Stimulated activated CD4-positive, alpha-beta T cell treated with anti-CD3 and anti-CD28 coated beads, Interleukin-1b, Interleukin-23, amount 100 ng/mL, for 4 hours (primary cell): ENCODE data around the gene CCDC86.

Experiments
- DNase-seq, 2 donors: peaks; one replicate each; pipeline ENCODE4 v3.0.0-alpha.2; 2020; ENCODE audit warnings: low read depth in 2 of 2

The CCDC86 gene

GRCh38 chr11:60831501-60832079, 10.3 kb upstream of the CCDC86 start:
- DNase-seq, result no peak

DNA sequence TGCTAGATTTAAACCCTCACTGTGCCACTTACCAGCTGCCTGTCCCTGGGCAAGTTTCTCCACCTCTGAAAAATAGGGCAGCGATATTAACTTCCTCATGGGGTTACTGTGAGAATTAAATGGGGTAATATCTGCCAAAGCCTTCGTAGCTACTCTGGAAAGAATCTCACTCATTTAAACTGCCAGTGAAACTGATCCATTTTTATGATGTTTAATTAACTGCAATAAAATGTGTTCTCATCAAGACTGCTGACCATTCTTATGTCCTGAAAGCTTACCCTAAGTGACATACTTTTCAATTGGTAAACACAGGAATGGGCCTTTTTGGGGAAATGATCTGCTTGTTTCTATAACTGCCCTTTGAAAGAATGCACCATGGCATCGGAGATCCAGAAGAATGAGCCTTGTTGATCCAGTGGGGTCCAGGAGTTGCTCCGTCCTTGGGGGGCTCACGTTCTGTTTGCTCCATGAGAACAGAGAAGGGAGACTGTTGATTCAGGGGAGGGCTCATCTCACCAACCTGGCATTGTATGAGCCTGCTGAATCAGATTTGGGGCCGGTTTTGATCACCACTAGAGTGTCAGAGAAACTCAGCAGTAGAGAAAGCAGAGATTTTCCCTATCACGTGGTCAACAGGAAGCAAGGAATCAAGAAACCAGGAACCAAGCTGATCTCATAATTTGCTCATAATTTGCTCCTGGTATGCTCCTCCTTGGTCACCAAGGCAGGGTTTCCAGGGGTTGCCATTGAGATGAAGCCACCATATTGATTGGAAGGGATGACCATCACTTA, 7.0 kb upstream of the CCDC86 start:
- no peak for DNase-seq

GRCh38 chr11:60835534-60835846, 6.4 kb upstream of the CCDC86 start:
- no peak for DNase-seq

DNA sequence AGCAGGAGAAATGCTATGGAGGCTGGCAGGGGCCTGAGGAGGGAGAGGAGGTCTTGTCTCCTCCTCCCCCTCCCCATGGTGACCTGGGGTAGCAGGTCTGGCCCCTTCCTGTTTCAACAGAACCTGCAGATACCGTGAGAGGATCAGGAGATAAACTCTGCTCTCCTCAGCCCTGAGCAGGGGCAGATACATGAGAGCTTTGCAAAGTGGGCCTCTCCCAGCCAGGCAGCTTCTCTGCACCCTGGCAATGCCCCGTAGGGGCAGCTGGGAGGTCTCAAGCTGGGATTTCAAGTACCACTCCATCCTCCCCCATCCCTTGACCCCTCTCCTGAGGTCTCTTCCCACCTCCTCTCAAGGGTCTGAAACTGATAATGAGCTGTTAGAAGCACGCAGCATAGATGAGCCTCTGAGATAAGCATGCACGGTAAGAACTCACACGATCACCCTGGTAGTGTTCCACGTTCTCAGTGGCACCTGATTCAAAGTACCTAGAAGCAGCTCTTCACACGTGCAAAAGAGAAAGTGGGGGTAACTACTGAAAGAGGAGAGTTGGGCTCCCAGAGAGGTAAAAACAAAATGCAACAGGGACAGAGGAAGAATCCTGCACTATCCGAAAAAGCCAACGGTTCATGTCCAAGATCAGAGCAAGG, 4.9 kb upstream of the CCDC86 start:
- DNase-seq, result no peak

- no peak for DNase-seq
These were observed 3.8 kb upstream of the CCDC86 start for GRCh38 chr11:60838132-60838531.

- DNase-seq, result no peak
These were observed 1.2 kb upstream of the CCDC86 start for GRCh38 chr11:60840470-60841430.

DNA sequence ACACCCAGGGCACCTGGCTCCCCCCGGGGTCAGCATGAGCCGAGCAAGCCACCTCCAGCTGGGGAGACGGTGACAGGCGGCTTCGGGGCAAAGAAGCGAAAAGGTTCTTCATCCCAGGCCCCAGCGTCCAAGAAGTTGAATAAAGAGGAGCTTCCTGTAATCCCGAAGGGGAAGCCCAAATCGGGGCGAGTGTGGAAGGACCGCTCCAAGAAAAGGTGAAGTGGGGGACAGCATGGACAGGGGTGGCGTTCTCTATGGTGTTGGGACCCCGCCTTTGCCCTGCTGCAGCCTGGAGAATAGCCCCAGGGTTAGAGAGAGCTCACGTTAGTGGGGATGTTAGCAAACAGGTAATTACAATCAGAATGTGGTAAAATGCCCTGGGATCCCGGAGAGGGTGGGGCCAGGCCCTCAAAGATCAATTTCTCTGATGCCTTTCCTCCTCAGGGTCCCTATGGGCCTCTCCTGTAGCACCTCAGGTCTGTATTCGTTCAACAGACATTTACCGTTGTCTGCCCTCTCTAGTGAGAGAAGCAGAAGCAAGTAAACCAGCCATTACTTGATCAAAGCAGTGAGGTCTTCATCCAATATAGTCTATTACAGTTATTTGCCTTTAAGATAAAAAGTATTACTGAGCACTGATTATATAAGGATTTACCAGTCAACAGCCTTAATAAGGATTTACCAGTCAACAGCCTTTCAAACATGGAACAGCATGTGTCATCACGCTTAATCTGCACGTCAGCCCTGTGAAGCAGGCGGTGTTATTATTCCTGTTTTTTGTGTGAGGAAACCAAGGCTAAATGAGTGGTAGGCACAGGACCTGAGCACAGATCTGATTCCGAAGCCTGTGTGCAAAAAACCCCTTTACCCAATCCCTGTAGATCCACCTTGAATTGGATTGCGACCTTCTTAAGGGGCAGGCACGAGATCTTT, 1.0 kb downstream of the CCDC86 start:
- no peak for DNase-seq

DNA sequence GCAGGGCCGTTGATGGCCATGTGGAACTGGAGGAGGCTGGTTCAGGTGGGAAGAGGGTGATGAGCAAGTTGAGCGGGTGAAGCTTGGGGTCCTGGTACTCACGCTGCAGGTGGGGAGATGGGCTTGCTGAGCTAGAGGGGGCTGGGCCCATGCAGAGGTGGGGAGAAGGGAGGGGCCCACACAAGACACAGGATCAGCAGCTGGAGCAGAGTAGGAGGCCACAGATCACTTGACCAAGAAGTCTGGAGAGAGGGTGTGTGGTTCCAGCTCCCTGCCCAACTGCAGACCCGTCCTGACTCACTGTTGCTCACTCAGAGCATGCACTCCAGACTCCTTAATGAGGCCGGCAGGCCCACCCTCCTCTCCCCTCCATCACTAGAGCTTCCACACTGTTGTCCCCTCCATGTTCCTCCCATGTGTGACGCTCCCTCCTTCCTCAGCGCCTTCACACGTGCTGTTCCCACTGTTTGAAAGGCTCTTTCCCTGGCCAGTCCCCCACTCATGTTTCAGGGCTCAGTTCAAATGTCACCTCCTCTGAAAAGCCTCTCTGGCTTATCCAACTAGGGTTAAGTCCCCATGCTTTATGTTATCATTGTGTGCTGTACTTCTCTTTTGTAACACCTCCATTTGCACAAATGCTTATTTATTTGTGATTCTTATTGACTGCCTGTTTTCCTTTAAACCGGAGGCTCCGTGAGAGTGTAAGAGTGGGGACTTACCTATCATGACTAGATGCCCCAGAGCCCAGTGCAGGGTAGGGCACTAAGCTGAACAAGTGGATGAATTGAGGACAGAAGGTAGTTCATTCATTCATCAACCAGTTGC, 2.3 kb downstream of the CCDC86 start:
- DNase-seq, result no peak

GRCh38 chr11:60844870-60845221, 2.9 kb downstream of the CCDC86 start:
- DNase-seq, result no peak

- no peak for DNase-seq
These were observed 3.4 kb downstream of the CCDC86 start for GRCh38 chr11:60845338-60845737.

- no peak for DNase-seq
These were observed 5.4 kb downstream of the CCDC86 start for GRCh38 chr11:60847281-60847680.

DNA sequence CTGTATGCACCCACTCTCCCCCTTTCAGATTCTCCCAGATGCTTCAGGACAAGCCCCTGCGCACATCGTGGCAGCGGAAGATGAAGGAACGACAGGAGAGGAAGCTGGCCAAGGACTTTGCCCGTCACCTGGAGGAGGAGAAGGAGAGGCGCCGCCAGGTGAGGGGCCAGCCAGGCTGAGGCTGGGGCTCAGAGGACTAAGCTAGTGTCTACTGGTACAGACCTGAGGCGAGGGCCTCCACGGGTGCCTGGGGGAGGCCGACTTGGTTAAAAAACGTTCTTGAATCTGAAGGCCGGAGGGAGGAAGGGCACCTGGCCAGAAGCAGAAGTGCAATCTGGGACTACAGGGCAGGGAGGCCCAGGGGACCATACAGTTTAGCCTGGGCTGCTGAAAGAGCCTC, 6.0 kb downstream of the CCDC86 start:
- DNase-seq, result no peak

DNA sequence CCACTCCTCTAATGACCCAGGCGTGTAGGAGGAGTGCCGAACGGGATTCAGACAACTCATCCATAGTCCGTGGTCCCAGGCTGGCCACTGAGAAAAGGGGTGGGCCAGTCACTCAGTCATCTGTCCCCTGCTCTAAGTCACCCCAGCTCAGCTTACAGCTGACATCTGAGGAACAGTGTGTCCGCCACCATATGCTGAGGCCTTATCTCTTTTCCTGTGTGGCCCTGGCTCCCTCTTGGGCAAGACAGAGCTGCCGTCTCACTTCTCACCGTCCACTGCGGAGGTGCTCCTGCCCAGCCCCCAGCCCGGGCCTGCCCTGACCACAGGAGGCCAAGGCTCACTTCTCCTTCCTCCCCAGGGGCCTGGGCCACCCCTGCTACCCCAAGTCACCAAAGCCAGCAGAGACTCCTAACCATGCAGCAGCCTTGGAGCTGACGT, 6.8 kb downstream of the CCDC86 start:
- DNase-seq, result no peak

DNA sequence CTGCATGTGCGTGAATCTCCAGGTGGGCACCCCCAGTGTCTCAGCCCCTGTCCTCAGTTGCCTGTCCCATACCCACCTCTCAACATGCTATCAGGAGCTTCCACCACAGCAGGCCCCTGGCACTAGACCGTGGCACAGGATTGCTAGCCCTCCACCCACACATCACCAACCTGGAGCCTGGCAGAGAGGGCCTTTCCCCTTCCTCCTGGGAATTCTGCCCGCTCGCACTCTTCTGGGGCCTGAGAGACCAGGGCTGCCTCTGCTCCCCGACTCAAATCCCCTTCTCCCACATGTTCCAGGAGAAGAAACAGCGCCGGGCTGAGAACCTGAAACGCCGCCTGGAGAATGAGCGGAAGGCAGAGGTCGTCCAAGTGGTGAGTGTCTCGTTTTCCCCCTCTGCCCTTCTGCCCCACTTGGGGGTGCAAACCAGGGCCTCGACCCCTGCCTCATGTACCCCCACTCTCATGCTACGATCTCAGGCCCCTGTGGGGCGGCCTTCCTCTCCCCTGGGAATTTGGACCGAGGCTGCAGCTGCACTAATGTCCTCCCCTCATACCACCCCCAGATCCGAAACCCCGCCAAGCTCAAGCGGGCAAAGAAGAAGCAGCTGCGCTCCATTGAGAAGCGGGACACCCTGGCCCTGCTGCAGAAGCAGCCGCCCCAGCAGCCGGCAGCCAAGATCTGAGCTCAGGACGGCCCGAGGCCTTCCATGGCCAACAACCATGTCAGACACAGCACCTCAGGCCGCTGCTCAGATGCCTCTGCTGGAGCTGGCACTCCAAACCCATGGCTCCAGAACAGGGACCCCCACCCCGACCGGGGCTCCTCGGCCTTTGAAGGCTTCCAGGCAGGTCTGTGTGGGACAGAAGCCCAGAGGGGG, 8.0 kb downstream of the CCDC86 start:
- no peak for DNase-seq

- no peak for DNase-seq
These were observed 9.6 kb downstream of the CCDC86 start for GRCh38 chr11:60851327-60852104.

- no peak for DNase-seq
These were observed 10.4 kb downstream of the CCDC86 start for GRCh38 chr11:60852117-60852981.
